Endothelial cell of umbilical vein (primary cell): Measurements from ENCODE around the gene CCT6A. TPM values are rescaled to one million over a fixed set of nuclear protein-coding genes. Genes with fewer than 3 reads are reported as not detected.
"Not testable (repeated sequence)": the region's sequence is repeated elsewhere in the genome, so short reads cannot be mapped to it uniquely, and the experiment has no call there.

Experiments
- BruUV-seq: library from RNA; stranded (reverse); fragments of 400-500 nt; replicated peaks from 2 replicates; lab custom pipeline; 2021; lab: Mats Ljungman, UMichigan
- CTCF ChIA-PET: fragments of 300-600, 350-600 bp; sonication (Branson Sonifier 250); formaldehyde crosslinking; loops from one replicate; lab custom pipeline; 2021; ENCODE audit warnings: antibody characterized with exemption, inconsistent platforms; lab: Charles Lee
- POLR2A ChIA-PET: fragments of 300-600, 350-600 bp; sonication (Branson Sonifier 250); formaldehyde crosslinking; loops from one replicate; lab custom pipeline; 2021; ENCODE audit warnings: antibody characterized with exemption, inconsistent platforms; lab: Charles Lee
- DNase-seq: peaks from one replicate; pipeline ENCODE4 v3.0.0-alpha.2; 2011; ENCODE audit warnings: low read depth, low spot score
- FAIRE-seq: peaks from 2 replicates; lab custom pipeline; 2011; peaks lifted over from hg19 to GRCh38; lab: Jason Lieb, UNC
- H2AFZ ChIP-seq: 2 replicates; pipeline ENCODE4 v1.6.0; 2012; ENCODE audit warnings: low read depth, low read length, control low read depth, inconsistent platforms
- H3K27ac ChIP-seq: 2 replicates; pipeline ENCODE4 v1.5.1; 2011; ENCODE audit warnings: low read depth, mild to moderate bottlenecking, control low read depth, low read length, moderate library complexity; ENCODE audit not compliant: insufficient read depth
- H3K27me3 ChIP-seq, 2 experiments: 2 replicates each; pipeline versions ENCODE4 v1.6.0 to v1.6.1; 2011; ENCODE audit warnings: low read length in 2 of 2, mixed read lengths in 1 of 2; ENCODE audit not compliant: control insufficient read depth in 2 of 2, insufficient read depth in 2 of 2
- H3K36me3 ChIP-seq, 2 experiments: 2 replicates in 1 of 2; 3 replicates in 1 of 2; pipeline ENCODE4 v1.5.1; 2011; ENCODE audit warnings: low read length in 2 of 2, mild to moderate bottlenecking in 1 of 2, moderate library complexity in 1 of 2; ENCODE audit not compliant: control insufficient read depth in 2 of 2, insufficient read depth in 2 of 2; ENCODE audit errors: extremely low read depth in 1 of 2
- H3K4me1 ChIP-seq: 3 replicates; pipeline ENCODE4 v1.5.1; 2011; ENCODE audit warnings: mild to moderate bottlenecking, low read length; ENCODE audit not compliant: control insufficient read depth, insufficient read depth; ENCODE audit errors: extremely low read depth
- H3K4me2 ChIP-seq: 2 replicates; pipeline ENCODE4 v1.6.1; 2011; ENCODE audit warnings: low read length, control low read depth, mixed read lengths; ENCODE audit not compliant: insufficient read depth
- H3K4me3 ChIP-seq, 3 experiments: fragments of 200-600 bp in 1 of 3; sonication (generic), shearing (Covaris generic) in 1 of 3; replicated peaks in 1 of 3; 2 replicates each; pipeline ENCODE4 v1.5.1; 2011 to 2016; ENCODE audit warnings: control low read depth in 3 of 3, low read length in 3 of 3, mild to moderate bottlenecking in 2 of 3, inconsistent platforms in 1 of 3, low read depth in 1 of 3, moderate library complexity in 1 of 3; ENCODE audit not compliant: insufficient read depth in 1 of 3
- H3K79me2 ChIP-seq: 2 replicates; pipeline ENCODE4 v1.6.0; 2012; ENCODE audit warnings: low read length, inconsistent platforms; ENCODE audit not compliant: control insufficient read depth, insufficient read depth
- H3K9ac ChIP-seq: replicated peaks from 2 replicates; pipeline ENCODE3; 2011; ENCODE audit warnings: low read length, control low read depth; ENCODE audit not compliant: insufficient read depth; ENCODE audit errors: extremely low read depth
- H3K9me1 ChIP-seq: replicated peaks from 3 replicates; pipeline ENCODE4 v1.6.0; 2011; ENCODE audit warnings: mild to moderate bottlenecking, low read length; ENCODE audit not compliant: control insufficient read depth, insufficient read depth; ENCODE audit errors: extremely low read depth
- H3K9me3 ChIP-seq: replicated peaks from 2 replicates; pipeline ENCODE4 v1.5.1; 2012; ENCODE audit warnings: low read length, inconsistent platforms; ENCODE audit not compliant: control insufficient read depth, insufficient read depth
- H4K20me1 ChIP-seq: replicated peaks from 2 replicates; pipeline ENCODE3; 2011; ENCODE audit warnings: mild to moderate bottlenecking, low read length; ENCODE audit not compliant: control insufficient read depth, insufficient read depth; ENCODE audit errors: extremely low read depth
- EZH2 ChIP-seq: IDR thresholded peaks from 2 replicates; pipeline ENCODE4 v1.6.1; 2012; ENCODE audit warnings: borderline replicate concordance, low read depth, mild to moderate bottlenecking, moderate library complexity, low read length, inconsistent platforms; ENCODE audit not compliant: severe bottlenecking
- FOS ChIP-seq: IDR thresholded peaks from 2 replicates; pipeline ENCODE4 v1.6.1; 2011; ENCODE audit warnings: mild to moderate bottlenecking, low read length, moderate library complexity, borderline replicate concordance; ENCODE audit not compliant: insufficient read depth
- GATA2 ChIP-seq: IDR thresholded peaks from 2 replicates; pipeline ENCODE4 v1.7.0; 2011; ENCODE audit warnings: low read depth, mild to moderate bottlenecking, moderate library complexity, mixed read lengths, low read length; ENCODE audit not compliant: insufficient read length, insufficient read depth
- JUN ChIP-seq: IDR thresholded peaks from 2 replicates; pipeline ENCODE4 v1.6.1; 2011; ENCODE audit warnings: borderline replicate concordance, low read depth; ENCODE audit not compliant: insufficient read length, insufficient read depth
- MYC ChIP-seq: IDR thresholded peaks from one replicate; pipeline ENCODE4 v1.6.1; 2011; ENCODE audit warnings: mild to moderate bottlenecking, low read depth, low read length
- POLR2A ChIP-seq: IDR thresholded peaks from 2 replicates; pipeline ENCODE4 v1.6.1; 2012; ENCODE audit warnings: low read depth, mild to moderate bottlenecking, control low read depth, low read length
- POLR2AphosphoS5 ChIP-seq: IDR thresholded peaks from 2 replicates; pipeline ENCODE4 v1.6.1; 2012; ENCODE audit warnings: low read depth, mild to moderate bottlenecking, control low read depth, low read length, moderate library complexity; ENCODE audit not compliant: insufficient read depth
- dilution Hi-C: fragments of 300-500 bp; cut with MboI; formaldehyde crosslinking; loops from one replicate; pipeline ENCODE4 v1.15.0; 2019; ENCODE audit warnings: low sequenced_read_pairs; ENCODE audit not compliant: extremely low pct_ligation_motif_present
- intact Hi-C: fragments of 100-400 bp; cut with micrococcal nuclease; formaldehyde crosslinking; loops from one replicate; pipeline ENCODE4 v1.10.0; 2022
- polyA plus RNA-seq, 4 experiments: library from polyadenylated mRNA; depleted of rRNA in 3 of 4; stranded (reverse) in 3 of 4; unstranded in 1 of 4; fragments of >200 nt; gene quantifications; 2 replicates each; pipeline versions ENCODE4 v1.2.1 to v1.2.3, GENCODE V29; 2011 to 2012; ENCODE audit warnings: missing spikeins in 1 of 4
- total RNA-seq: library from RNA; stranded (reverse); gene quantifications from 2 replicates; pipeline ENCODE4 v1.2.3, GENCODE V29; 2021
- TF ChIP-seq, protein P1 (sequence below), 2 donors: IDR thresholded peaks; 1 replicate in 1 of 2; 2 replicates in 1 of 2; pipeline ENCODE4 v1.5.1; 2011; ENCODE audit warnings: low read length in 2 of 2, mild to moderate bottlenecking in 2 of 2, moderate library complexity in 2 of 2, control low read depth in 1 of 2, inconsistent platforms in 1 of 2, low read depth in 1 of 2; ENCODE audit not compliant: insufficient read depth in 1 of 2; ENCODE audit errors: extremely low read depth in 1 of 2
- TF ChIP-seq, protein P2 (sequence below): IDR thresholded peaks from 2 replicates; pipeline ENCODE4 v1.6.1; 2011; ENCODE audit not compliant: insufficient read depth, insufficient read length

Gene CCT6A
- total and polyA plus RNA-seq, 2 donors (not counting 3 experiments of a cell fraction or from before 2014, with no cell fraction given): 152 to 221 TPM

DNA sequence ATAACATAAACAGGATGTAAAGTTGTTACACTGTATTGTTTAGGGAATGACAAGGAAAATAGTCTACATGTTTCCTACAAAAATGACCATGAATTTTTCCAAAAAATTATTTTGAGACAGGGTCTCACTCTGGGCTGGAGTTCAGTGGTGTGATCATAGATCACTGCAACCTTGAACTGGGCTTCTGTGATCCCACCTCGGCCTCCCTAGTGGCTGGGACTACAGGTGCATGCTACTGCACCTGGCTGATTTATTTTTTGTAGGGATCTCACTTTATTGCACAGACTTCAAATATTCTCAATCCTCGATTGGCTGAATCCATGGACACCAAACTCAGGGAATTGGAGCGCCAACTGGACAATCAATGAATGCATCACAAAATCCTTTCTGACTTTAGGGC lies 48.1 kb downstream of the CCT6A start:
- no peak overlapping the region for H3K4me3 ChIP-seq
- ChIA-PET CTCF (no interaction called here), POLR2A (no interaction called here)
- no peak overlapping the region for H3K9ac ChIP-seq
- no peak overlapping the region for H3K27ac ChIP-seq
- TF ChIP-seq JUN (no peak), EZH2 (no peak), POLR2A (no peak), GATA2 (no peak), FOS (no peak), MYC (no peak), POLR2AphosphoS5 (no peak)
- TF ChIP-seq, protein P1, sequence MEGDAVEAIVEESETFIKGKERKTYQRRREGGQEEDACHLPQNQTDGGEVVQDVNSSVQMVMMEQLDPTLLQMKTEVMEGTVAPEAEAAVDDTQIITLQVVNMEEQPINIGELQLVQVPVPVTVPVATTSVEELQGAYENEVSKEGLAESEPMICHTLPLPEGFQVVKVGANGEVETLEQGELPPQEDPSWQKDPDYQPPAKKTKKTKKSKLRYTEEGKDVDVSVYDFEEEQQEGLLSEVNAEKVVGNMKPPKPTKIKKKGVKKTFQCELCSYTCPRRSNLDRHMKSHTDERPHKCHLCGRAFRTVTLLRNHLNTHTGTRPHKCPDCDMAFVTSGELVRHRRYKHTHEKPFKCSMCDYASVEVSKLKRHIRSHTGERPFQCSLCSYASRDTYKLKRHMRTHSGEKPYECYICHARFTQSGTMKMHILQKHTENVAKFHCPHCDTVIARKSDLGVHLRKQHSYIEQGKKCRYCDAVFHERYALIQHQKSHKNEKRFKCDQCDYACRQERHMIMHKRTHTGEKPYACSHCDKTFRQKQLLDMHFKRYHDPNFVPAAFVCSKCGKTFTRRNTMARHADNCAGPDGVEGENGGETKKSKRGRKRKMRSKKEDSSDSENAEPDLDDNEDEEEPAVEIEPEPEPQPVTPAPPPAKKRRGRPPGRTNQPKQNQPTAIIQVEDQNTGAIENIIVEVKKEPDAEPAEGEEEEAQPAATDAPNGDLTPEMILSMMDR (IDR thresholded peaks at IDR 0.05; ENCODE audit: extremely low read depth in 1 of 2, insufficient read depth in 1 of 2, low read depth in 1 of 2, low read length in 2 of 2): no peak
- TF ChIP-seq, protein P2, sequence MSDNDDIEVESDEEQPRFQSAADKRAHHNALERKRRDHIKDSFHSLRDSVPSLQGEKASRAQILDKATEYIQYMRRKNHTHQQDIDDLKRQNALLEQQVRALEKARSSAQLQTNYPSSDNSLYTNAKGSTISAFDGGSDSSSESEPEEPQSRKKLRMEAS: no peak
- H3K36me3 ChIP-seq: peaks cover 13 to 19% of the 10 kb centered on the region in 2 experiments
- peaks cover 10% of the 10 kb centered on the region for H3K79me2 ChIP-seq
- peak; percentile 15 for FAIRE-seq
- no peaks in the 10 kb centered on the region for H3K9me3 ChIP-seq
- no TSS peak for BruUV-seq
- no peaks in the 10 kb centered on the region for H4K20me1 ChIP-seq
- no peak for DNase-seq
- H3K4me2 ChIP-seq: no peak overlapping the region
- H3K4me1 ChIP-seq: no peaks in the 10 kb centered on the region
- no peaks in the 10 kb centered on the region for H3K9me1 ChIP-seq
- H3K27me3 ChIP-seq: no peaks in the 10 kb centered on the region
- dilution Hi-C loops (no loop called here), intact Hi-C loops (loop anchor here (10.0 kb wide), 2 partner anchors 525 to 735 kb away; partner anchors contain the start of genes LANCL2 and VOPP1)
- no peak overlapping the region for H2AFZ ChIP-seq

DNA sequence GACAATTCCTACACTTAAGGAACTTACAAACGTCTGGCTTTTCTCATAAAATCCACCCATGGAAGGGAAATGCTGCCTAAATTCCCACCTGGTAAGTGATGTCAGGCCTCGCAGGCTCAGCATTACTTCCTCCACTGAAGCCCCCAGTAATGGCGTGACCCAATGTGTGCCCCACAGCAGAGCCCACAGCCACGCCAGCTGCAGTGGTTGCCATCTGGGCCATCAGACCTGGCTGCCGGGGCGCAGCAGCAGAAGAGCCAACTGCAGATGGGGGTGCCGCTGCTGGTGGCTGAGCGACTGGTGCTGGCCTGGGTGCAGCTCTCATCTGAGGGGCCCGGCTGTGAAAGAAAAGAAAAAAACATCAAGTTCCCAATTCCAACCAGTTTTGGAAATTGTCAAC lies 52.6 kb downstream of the CCT6A start:
- H3K4me3 ChIP-seq, dilution Hi-C loops, H3K27me3 ChIP-seq, H4K20me1 ChIP-seq, POLR2A ChIA-PET, H3K4me2 ChIP-seq, BruUV-seq, H3K9ac ChIP-seq, FAIRE-seq, H2AFZ ChIP-seq, DNase-seq, H3K27ac ChIP-seq, H3K9me1 ChIP-seq, H3K9me3 ChIP-seq, H3K4me1 ChIP-seq: not testable (repeated sequence)
- Histone ChIP-seq H3K36me3 (peaks cover 13 to 19% of the 10 kb centered on the region in 2 experiments), H3K79me2 (peaks cover 26% of the 10 kb centered on the region)
- intact Hi-C loops: loop anchor here (10.0 kb wide), 2 partner anchors 529 to 739 kb away; partner anchors contain the start of genes LANCL2 and VOPP1
- CTCF ChIA-PET: interaction anchor here (1.0 kb wide), 1 partner anchor 24 kb away, joined by 3 read pairs; no protein-coding TSS in a partner anchor
